Suprapubic skin (tissue), 4 donors: ENCODE results near the gene SRD5A1. TPM values are rescaled to one million over a fixed set of nuclear protein-coding genes. Genes with fewer than 3 reads are reported as not detected.

Experiments
- DNase-seq, 2 donors: peaks; one replicate each; pipeline ENCODE4 v3.0.0-alpha.2; 2019; ENCODE audit warnings: low spot score in 2 of 2
- H3K27ac ChIP-seq: fragments of 200-600 bp; sonication (generic); one replicate; pipeline ENCODE4 v1.5.1; 2019
- H3K27me3 ChIP-seq: fragments of 200-600 bp; sonication (generic); one replicate; pipeline ENCODE4 v1.5.1; 2019
- H3K36me3 ChIP-seq: fragments of 200-600 bp; sonication (generic); one replicate; pipeline ENCODE4 v1.5.1; 2019
- H3K4me1 ChIP-seq: fragments of 200-600 bp; sonication (generic); one replicate; pipeline ENCODE4 v1.5.1; 2019
- H3K4me3 ChIP-seq: fragments of 200-600 bp; sonication (generic); one replicate; pipeline ENCODE4 v1.5.1; 2019; ENCODE audit warnings: mild to moderate bottlenecking
- H3K9me3 ChIP-seq: fragments of 200-600 bp; sonication (generic); one replicate; pipeline ENCODE4 v1.5.1; 2019
- EP300 ChIP-seq: sonication (generic); formaldehyde crosslinking; IDR thresholded peaks from one replicate; pipeline ENCODE4 v1.6.1; 2017; ENCODE audit warnings: antibody characterized with exemption
- POLR2A ChIP-seq, 2 donors: fragments of 450-650 bp; IDR thresholded peaks; one replicate each; pipeline ENCODE4 v1.6.1; 2017; ENCODE audit warnings: antibody characterized with exemption in 2 of 2, mild to moderate bottlenecking in 2 of 2, moderate library complexity in 2 of 2
- POLR2AphosphoS5 ChIP-seq, 3 donors: sonication (generic); formaldehyde crosslinking; IDR thresholded peaks; one replicate each; pipeline ENCODE4 v1.6.1; 2017; ENCODE audit warnings: antibody characterized with exemption in 3 of 3
- WGBS: methylation state at CpG from one replicate; pipeline ENCODE4 v1.1.5; 2018; 5-methylcytosine and 5-hydroxymethylcytosine counted together
- total RNA-seq, 4 donors: library from RNA; depleted of rRNA; stranded (reverse); fragments of >200 nt; gene quantifications; one replicate each; pipeline ENCODE4 v1.1.0, GENCODE V29; 2016
- TF ChIP-seq, protein P1 (sequence below), 2 donors: fragments of 200-600 bp in 1 of 2; fragments of 450-650 bp in 1 of 2; sonication (generic) in 1 of 2; IDR thresholded peaks; one replicate each; pipeline ENCODE4 v1.5.1; 2016 to 2019; ENCODE audit warnings: antibody characterized with exemption in 2 of 2, mild to moderate bottlenecking in 1 of 2, moderate library complexity in 1 of 2

Gene SRD5A1
- total RNA-seq, 4 donors from 2014 or later, result 62.7 to 86.8 (median 74.8) TPM

DNA sequence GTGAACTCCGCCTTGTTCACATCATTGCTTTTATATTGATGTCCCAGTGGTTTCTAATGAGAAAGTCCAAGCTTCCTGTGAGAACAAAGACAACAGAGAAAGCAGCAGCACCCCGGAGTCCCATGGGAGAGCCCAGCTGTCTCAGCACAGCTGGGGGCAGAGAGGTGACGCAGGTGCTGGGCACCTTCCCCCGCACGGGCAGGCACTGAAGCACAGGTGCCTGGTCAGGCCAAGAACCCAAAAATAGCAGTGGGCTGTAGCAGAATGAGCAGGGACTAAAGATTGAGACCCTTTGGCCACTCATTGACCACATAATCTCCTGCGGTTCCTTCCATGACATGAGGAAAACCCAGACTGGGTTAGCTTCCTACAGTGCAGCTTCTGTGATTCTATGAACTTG is 18.8 kb downstream of the SRD5A1 start:
- Histone ChIP-seq H3K4me1 (no peaks in the 10 kb centered on the region), H3K9me3 (no peaks in the 10 kb centered on the region), H3K27ac (no peak overlapping the region), H3K27me3 (no peaks in the 10 kb centered on the region), H3K4me3 (no peak overlapping the region), H3K36me3 (peaks cover 39% of the 10 kb centered on the region)
- no peak for DNase-seq
- TF ChIP-seq, protein P1, sequence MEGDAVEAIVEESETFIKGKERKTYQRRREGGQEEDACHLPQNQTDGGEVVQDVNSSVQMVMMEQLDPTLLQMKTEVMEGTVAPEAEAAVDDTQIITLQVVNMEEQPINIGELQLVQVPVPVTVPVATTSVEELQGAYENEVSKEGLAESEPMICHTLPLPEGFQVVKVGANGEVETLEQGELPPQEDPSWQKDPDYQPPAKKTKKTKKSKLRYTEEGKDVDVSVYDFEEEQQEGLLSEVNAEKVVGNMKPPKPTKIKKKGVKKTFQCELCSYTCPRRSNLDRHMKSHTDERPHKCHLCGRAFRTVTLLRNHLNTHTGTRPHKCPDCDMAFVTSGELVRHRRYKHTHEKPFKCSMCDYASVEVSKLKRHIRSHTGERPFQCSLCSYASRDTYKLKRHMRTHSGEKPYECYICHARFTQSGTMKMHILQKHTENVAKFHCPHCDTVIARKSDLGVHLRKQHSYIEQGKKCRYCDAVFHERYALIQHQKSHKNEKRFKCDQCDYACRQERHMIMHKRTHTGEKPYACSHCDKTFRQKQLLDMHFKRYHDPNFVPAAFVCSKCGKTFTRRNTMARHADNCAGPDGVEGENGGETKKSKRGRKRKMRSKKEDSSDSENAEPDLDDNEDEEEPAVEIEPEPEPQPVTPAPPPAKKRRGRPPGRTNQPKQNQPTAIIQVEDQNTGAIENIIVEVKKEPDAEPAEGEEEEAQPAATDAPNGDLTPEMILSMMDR (IDR thresholded peaks at IDR 0.05), result no peak
- 95% methylated on average over 6 of the region's 6 CpGs for WGBS

DNA sequence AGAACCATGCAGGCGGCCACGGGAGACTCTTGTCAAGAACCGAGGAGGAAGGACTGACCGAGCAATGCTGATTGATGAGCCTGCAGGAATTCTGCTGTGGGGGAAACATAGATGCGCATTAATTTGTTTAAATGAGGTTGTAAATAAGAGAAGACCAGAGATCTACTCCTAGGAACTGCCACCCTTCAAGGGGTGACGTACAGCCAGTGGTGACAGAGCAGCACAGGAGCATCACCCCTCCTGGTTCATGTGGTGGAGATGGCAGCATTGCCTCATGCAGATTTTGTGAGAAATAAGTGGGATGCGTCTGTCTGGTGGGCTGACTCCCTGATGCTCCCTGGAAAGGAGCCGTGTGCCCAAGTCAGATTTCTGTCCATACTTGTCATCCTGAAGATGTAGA is 22.2 kb downstream of the SRD5A1 start:
- H3K27me3 ChIP-seq, result no peaks in the 10 kb centered on the region
- TF ChIP-seq POLR2A (IDR thresholded peaks at IDR 0.05), result no peak
- TF ChIP-seq, protein P1 (IDR thresholded peaks at IDR 0.05), result no peak
- TF ChIP-seq POLR2AphosphoS5 (IDR thresholded peaks at IDR 0.05), result no peak
- no peak for TF ChIP-seq EP300
- 97% methylated on average over 8 of the region's 8 CpGs for WGBS
- H3K4me3 ChIP-seq, result no peak overlapping the region
- H3K4me1 ChIP-seq, result no peaks in the 10 kb centered on the region
- no peaks in the 10 kb centered on the region for H3K9me3 ChIP-seq
- no peak overlapping the region for H3K27ac ChIP-seq
- peaks cover 64% of the 10 kb centered on the region for H3K36me3 ChIP-seq
- DNase-seq, result no peak

DNA sequence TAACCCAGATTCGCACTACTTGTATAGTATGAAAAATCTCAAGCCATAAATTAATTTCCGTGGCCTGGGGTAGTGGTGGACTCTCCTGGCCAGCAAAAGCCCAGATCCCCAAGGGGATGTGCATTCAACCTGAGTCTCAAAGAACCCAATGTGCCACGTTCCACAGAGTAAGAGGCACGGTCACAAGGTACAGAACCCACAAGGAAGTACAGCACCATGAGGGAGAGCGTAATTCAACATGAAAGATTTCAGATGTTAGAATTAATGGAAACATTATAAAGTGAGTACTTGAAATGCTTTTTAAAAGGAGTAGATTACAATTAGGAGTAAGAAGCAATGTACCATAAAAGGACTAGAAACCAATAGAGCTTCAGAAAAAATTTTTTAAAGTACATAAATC is 23.4 kb downstream of the SRD5A1 start:
- TF ChIP-seq POLR2A (IDR thresholded peaks at IDR 0.05), result no peak
- TF ChIP-seq, protein P1 (IDR thresholded peaks at IDR 0.05), result no peak
- TF ChIP-seq EP300, result no peak
- TF ChIP-seq POLR2AphosphoS5 (IDR thresholded peaks at IDR 0.05), result no peak
- over 99% methylated on average over 5 of the region's 5 CpGs for WGBS

DNA sequence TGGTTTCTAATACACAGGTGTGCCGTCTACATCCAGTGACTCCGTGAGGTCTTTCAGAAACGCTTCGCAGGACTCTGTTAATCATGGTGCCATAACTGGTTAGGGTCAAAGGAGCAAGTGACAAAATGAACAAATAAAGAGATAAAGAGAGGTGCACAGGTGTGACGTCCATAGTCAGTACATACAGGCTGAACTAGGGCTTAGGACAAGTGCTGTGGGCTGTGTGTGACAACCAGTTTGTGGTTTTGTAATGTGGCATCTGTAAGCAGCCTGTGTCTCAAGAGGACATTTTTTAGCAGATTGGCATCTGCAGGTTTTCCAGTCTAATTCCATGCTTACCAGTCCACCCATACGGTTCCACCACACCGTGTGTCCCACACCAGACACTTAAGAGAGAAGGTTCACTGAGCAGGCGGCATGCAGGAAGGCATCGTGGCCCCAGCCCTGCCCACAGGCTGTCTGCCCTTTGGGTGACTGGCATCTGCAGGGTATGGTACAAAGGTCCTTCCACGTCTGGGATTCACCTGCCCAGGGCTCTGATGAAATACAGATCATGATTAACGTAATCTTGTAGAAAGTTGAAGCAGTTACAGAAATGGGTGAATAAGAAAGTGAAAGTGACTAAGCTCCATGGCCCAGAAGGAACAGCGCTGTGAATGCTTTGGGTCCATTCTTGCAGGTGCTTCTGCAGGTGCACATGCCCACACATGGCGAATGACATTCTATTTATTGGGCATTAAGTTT is 26.9 kb downstream of the SRD5A1 start:
- H3K4me3 ChIP-seq, result no peak overlapping the region
- no peaks in the 10 kb centered on the region for H3K27me3 ChIP-seq
- TF ChIP-seq POLR2A (IDR thresholded peaks at IDR 0.05) (no peak), EP300 (no peak), POLR2AphosphoS5 (IDR thresholded peaks at IDR 0.05) (no peak)
- TF ChIP-seq, protein P1 (IDR thresholded peaks at IDR 0.05), result no peak
- H3K4me1 ChIP-seq, result no peaks in the 10 kb centered on the region
- DNase-seq, result no peak
- no peak overlapping the region for H3K27ac ChIP-seq
- H3K9me3 ChIP-seq, result no peaks in the 10 kb centered on the region
- WGBS, result 92% methylated on average over 13 of the region's 13 CpGs
- H3K36me3 ChIP-seq, result peaks cover 65% of the 10 kb centered on the region

More for the DNA sequence above, 23.4 kb downstream of the SRD5A1 start:
- Histone ChIP-seq H3K27ac (no peak overlapping the region), H3K4me1 (no peaks in the 10 kb centered on the region), H3K4me3 (no peak overlapping the region), H3K9me3 (no peaks in the 10 kb centered on the region), H3K27me3 (no peaks in the 10 kb centered on the region), H3K36me3 (peaks cover 69% of the 10 kb centered on the region)
- DNase-seq, result no peak

DNA sequence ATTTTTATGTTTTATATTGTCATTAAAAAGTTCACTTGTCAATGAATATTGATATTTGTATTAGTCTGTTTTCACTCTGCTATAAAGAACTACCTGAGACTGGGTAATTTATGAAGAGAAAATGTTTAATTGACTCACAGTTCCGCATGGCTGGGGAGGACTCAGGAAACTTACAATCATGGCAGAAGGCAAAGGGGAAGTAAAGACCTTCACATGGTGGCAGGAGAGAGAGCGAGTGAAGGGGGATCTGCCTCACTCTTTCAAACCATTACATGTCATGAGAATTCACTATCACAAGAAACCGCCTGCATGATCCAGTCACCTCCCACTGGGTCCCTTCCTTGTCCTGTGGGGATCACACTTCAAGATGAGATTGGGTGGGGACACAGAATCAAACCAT is 27.4 kb downstream of the SRD5A1 start:
- H3K9me3 ChIP-seq, result no peaks in the 10 kb centered on the region
- no peak for TF ChIP-seq POLR2AphosphoS5 (IDR thresholded peaks at IDR 0.05)
- TF ChIP-seq POLR2A (IDR thresholded peaks at IDR 0.05), result no peak
- TF ChIP-seq, protein P1 (IDR thresholded peaks at IDR 0.05), result no peak
- TF ChIP-seq EP300, result no peak
- no peak overlapping the region for H3K4me3 ChIP-seq
- DNase-seq, result no peak
- no peak overlapping the region for H3K27ac ChIP-seq
- WGBS, result 92% methylated on average over 3 of the region's 3 CpGs
- no peaks in the 10 kb centered on the region for H3K4me1 ChIP-seq
- no peaks in the 10 kb centered on the region for H3K27me3 ChIP-seq
- peaks cover 59% of the 10 kb centered on the region for H3K36me3 ChIP-seq
